IMR-90 (cell line): ENCODE measurements around the gene NUDT15. TPM values are rescaled to one million over a fixed set of nuclear protein-coding genes. Genes with fewer than 3 reads are reported as not detected.

Experiments used
- ATAC-seq: fragments of 200-7000 bp; cut with Tn5 transposase; 2 replicates; pipeline ENCODE4 v1.9.1; 2020; ENCODE audit warnings: low read depth, mild to moderate bottlenecking, moderate library complexity
- BruUV-seq: library from RNA; stranded (reverse); fragments of 400-500 nt; replicated peaks from 2 replicates; lab custom pipeline; 2021; lab: Mats Ljungman, UMichigan
- CTCF ChIA-PET: fragments of 300-600 bp; formaldehyde crosslinking; extraction: SDS; loops from one replicate; lab custom pipeline; 2021; ENCODE audit warnings: antibody characterized with exemption; lab: Yijun Ruan, JAX
- POLR2A ChIA-PET: fragments of 300-600 bp; sonication (Branson Sonifier 250); formaldehyde crosslinking; loops from one replicate; lab custom pipeline; 2022; ENCODE audit warnings: antibody characterized with exemption; ENCODE audit not compliant: unreplicated experiment; lab: Charles Lee
- DNase-seq: peaks from one replicate; pipeline ENCODE4 v3.0.0; 2013
- H2AFZ ChIP-seq: replicated peaks from 2 replicates; pipeline ENCODE3; 2013; ENCODE audit warnings: low read length, mild to moderate bottlenecking; ENCODE audit not compliant: poor library complexity
- H2AK5ac ChIP-seq: 2 replicates; pipeline ENCODE4 v1.6.1; 2013; ENCODE audit warnings: low read depth, low read length, inconsistent platforms
- H2AK9ac ChIP-seq: replicated peaks from 2 replicates; pipeline ENCODE3; 2013; ENCODE audit warnings: mild to moderate bottlenecking, low read depth, low read length, moderate library complexity; ENCODE audit not compliant: poor library complexity
- H2BK120ac ChIP-seq: 2 replicates; pipeline ENCODE4 v1.6.1; 2013; ENCODE audit warnings: low read depth, low read length, inconsistent platforms
- H2BK15ac ChIP-seq: 3 replicates; pipeline ENCODE4 v1.6.1; 2013; ENCODE audit warnings: low read depth, low read length, inconsistent platforms
- H2BK20ac ChIP-seq: 2 replicates; pipeline ENCODE4 v1.6.1; 2013; ENCODE audit warnings: low read depth, mild to moderate bottlenecking, inconsistent platforms, low read length, moderate library complexity
- H2BK5ac ChIP-seq: 2 replicates; pipeline ENCODE4 v1.6.1; 2013; ENCODE audit warnings: mild to moderate bottlenecking, low read depth, low read length, inconsistent platforms; ENCODE audit not compliant: poor library complexity, severe bottlenecking
- H3K14ac ChIP-seq: replicated peaks from 2 replicates; pipeline ENCODE4 v1.6.1; 2013; ENCODE audit warnings: low read depth, low read length, inconsistent platforms
- H3K18ac ChIP-seq: 2 replicates; pipeline ENCODE4 v1.6.1; 2013; ENCODE audit warnings: low read depth, low read length, control low read depth
- H3K23ac ChIP-seq: 2 replicates; pipeline ENCODE4 v1.6.1; 2013; ENCODE audit warnings: low read depth, low read length, inconsistent platforms
- H3K27ac ChIP-seq: 2 replicates; pipeline ENCODE4 v1.5.1; 2013; ENCODE audit warnings: mild to moderate bottlenecking, control low read depth, low read length; ENCODE audit not compliant: insufficient read depth
- H3K27me3 ChIP-seq: 2 replicates; pipeline ENCODE4 v1.6.1; 2013; ENCODE audit warnings: low read length; ENCODE audit not compliant: control insufficient read depth, insufficient read depth
- H3K36me3 ChIP-seq: 2 replicates; pipeline ENCODE4 v1.6.1; 2013; ENCODE audit warnings: low read length, mixed read lengths; ENCODE audit not compliant: control insufficient read depth, insufficient read depth
- H3K4ac ChIP-seq: 2 replicates; pipeline ENCODE4 v1.6.1; 2013; ENCODE audit warnings: low read depth, low read length, inconsistent platforms
- H3K4me1 ChIP-seq: 2 replicates; pipeline ENCODE4 v1.6.1; 2013; ENCODE audit warnings: low read length, mixed read lengths; ENCODE audit not compliant: control insufficient read depth, insufficient read depth
- H3K4me2 ChIP-seq: 2 replicates; pipeline ENCODE4 v1.6.1; 2013; ENCODE audit warnings: low read depth, mild to moderate bottlenecking, control low read depth, low read length, moderate library complexity
- H3K4me3 ChIP-seq: 2 replicates; pipeline ENCODE4 v1.5.1; 2013; ENCODE audit warnings: low read depth, mild to moderate bottlenecking, control low read depth, low read length, moderate library complexity; ENCODE audit not compliant: insufficient read depth
- H3K56ac ChIP-seq: 2 replicates; pipeline ENCODE4 v1.6.1; 2013; ENCODE audit warnings: low read length, inconsistent platforms; ENCODE audit not compliant: insufficient read depth; ENCODE audit errors: extremely low read depth
- H3K79me1 ChIP-seq, 2 experiments: 2 replicates each; pipeline ENCODE4 v1.6.1; 2013; ENCODE audit warnings: low read length in 2 of 2, inconsistent platforms in 1 of 2, low read depth in 1 of 2
- H3K9ac ChIP-seq: 2 replicates; pipeline ENCODE4 v1.6.1; 2013; ENCODE audit warnings: low read depth, low read length, control low read depth
- H3K9me1 ChIP-seq: 2 replicates; pipeline ENCODE4 v1.6.1; 2013; ENCODE audit warnings: low read length, inconsistent platforms; ENCODE audit not compliant: insufficient read depth
- H3K9me3 ChIP-seq: 2 replicates; pipeline ENCODE4 v1.6.1; 2013; ENCODE audit warnings: low read length; ENCODE audit not compliant: control insufficient read depth, insufficient read depth
- H4K20me1 ChIP-seq: 2 replicates; pipeline ENCODE4 v1.6.1; 2013; ENCODE audit warnings: low read length, inconsistent platforms; ENCODE audit not compliant: insufficient read depth
- H4K5ac ChIP-seq: 2 replicates; pipeline ENCODE4 v1.6.1; 2013; ENCODE audit warnings: mild to moderate bottlenecking, low read depth, low read length, control low read depth
- H4K8ac ChIP-seq, 2 experiments: 2 replicates each; pipeline ENCODE4 v1.6.1; 2013; ENCODE audit warnings: low read depth in 2 of 2, low read length in 2 of 2, control low read depth in 1 of 2, inconsistent platforms in 1 of 2
- H4K91ac ChIP-seq: 2 replicates; pipeline ENCODE4 v1.6.1; 2013; ENCODE audit warnings: low read depth, low read length, inconsistent platforms; ENCODE audit not compliant: insufficient read depth
- BHLHE40 ChIP-seq: fragments of 150-350 bp; IDR thresholded peaks from 2 replicates; pipeline ENCODE4 v1.6.1; 2016; ENCODE audit warnings: mild to moderate bottlenecking, low read depth, low read length
- FOS ChIP-seq: fragments of 150-350 bp; IDR thresholded peaks from 2 replicates; pipeline ENCODE4 v1.6.1; 2016; ENCODE audit warnings: low read depth, low read length
- WGBS, 2 experiments: methylation state at CpG; one replicate each; pipeline versions ENCODE4 v1.1.5 to v1.1.7; 2013; ENCODE audit warnings: missing lambda C conversion rate in 2 of 2; ENCODE audit not compliant: insufficient read length in 1 of 2; ENCODE audit errors: extremely low coverage in 2 of 2; 5-methylcytosine and 5-hydroxymethylcytosine counted together
- dilution Hi-C: fragments of 300-500 bp; cut with HindIII; formaldehyde crosslinking; loops from one replicate; pipeline ENCODE4 v1.14.3; 2018; ENCODE audit warnings: low sequenced_read_pairs; ENCODE audit not compliant: unreplicated experiment
- in situ Hi-C: fragments of 300-500 bp; cut with MboI; formaldehyde crosslinking; loops from 3 replicates; pipeline ENCODE4 v1.14.3; 2019; ENCODE audit warnings: low sequenced_read_pairs, inconsistent platforms, mixed read lengths
- intact Hi-C: fragments of 100-400 bp; cut with micrococcal nuclease; formaldehyde crosslinking; loops from 2 replicates; pipeline ENCODE4 v1.10.0; 2022
- polyA plus RNA-seq, 3 experiments: library from polyadenylated mRNA; depleted of rRNA; stranded (reverse); fragments of >200 nt; gene quantifications; 2 replicates each; pipeline ENCODE4 v1.2.3, GENCODE V29; 2012; ENCODE audit warnings: low replicate concordance in 1 of 3
- total RNA-seq: library from RNA; depleted of rRNA; stranded (reverse); fragments of >200 nt; gene quantifications from 2 replicates; pipeline ENCODE4 v1.2.3, GENCODE V29; 2012

The NUDT15 gene
- total and polyA plus RNA-seq, 2 of the 4 experiments (the other 2 are of a cell fraction) = 13.1 to 14.2 TPM

DNA sequence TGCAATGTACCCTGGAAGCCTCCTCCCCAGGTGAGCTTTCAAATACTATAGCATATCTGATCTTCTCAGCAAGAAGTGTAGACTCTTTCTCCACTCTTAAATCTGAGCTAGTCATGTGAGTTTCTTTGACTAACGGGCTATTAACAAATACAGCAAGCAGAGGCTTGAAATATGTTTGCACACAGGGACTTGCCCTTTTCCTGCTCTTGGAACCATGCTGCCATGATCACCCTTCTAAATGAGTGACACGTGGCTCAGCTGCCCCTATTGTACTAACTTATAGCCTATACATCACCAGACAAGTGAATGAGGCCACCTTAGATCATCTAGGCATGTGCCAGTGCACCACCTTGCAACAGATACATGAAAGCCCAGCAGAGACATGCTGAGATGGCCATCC lies 23.2 kb upstream of the NUDT15 start:
- H2AK5ac ChIP-seq = no peak overlapping the region
- H3K14ac ChIP-seq = no peak overlapping the region
- H2AK9ac ChIP-seq = no peak overlapping the region
- no peak overlapping the region for H3K27ac ChIP-seq
- no peaks in the 10 kb centered on the region for H4K20me1 ChIP-seq
- in situ Hi-C loops (no loop called here), intact Hi-C loops (no loop called here), dilution Hi-C loops (no loop called here)
- no peak for ATAC-seq
- H3K4ac ChIP-seq = no peak overlapping the region
- H3K27me3 ChIP-seq = no peaks in the 10 kb centered on the region
- no peak overlapping the region for H2BK20ac ChIP-seq
- no peak for TF ChIP-seq BHLHE40
- no peak for TF ChIP-seq FOS
- no peaks in the 10 kb centered on the region for H3K79me1 ChIP-seq
- WGBS, 2 experiments = 80% methylated on average over 1 of the region's 2 CpGs; no CpG with 5 or more reads in 1 of the 2 experiments
- H3K36me3 ChIP-seq = no peaks in the 10 kb centered on the region
- H3K9ac ChIP-seq = no peak overlapping the region
- no peaks in the 10 kb centered on the region for H3K9me1 ChIP-seq
- peaks cover 2% of the 10 kb centered on the region for H3K4me1 ChIP-seq
- H4K91ac ChIP-seq = no peak overlapping the region
- no peak overlapping the region for H3K4me3 ChIP-seq
- ChIA-PET CTCF (interaction anchor here (0.6 kb wide), 1 partner anchor 39 kb away, joined by 3 read pairs; no protein-coding TSS in a partner anchor), POLR2A (no interaction called here)
- H4K8ac ChIP-seq = no peak overlapping the region
- H3K18ac ChIP-seq = no peak overlapping the region
- H2BK120ac ChIP-seq = no peak overlapping the region
- no peaks in the 10 kb centered on the region; the same call in 1 of the 2 replicates for H3K9me3 ChIP-seq
- H2AFZ ChIP-seq = no peak overlapping the region
- no peak overlapping the region for H2BK15ac ChIP-seq
- BruUV-seq = no TSS peak
- no peak for DNase-seq
- H4K5ac ChIP-seq = no peak overlapping the region
- no peak overlapping the region for H3K23ac ChIP-seq
- no peak overlapping the region for H2BK5ac ChIP-seq
- H3K4me2 ChIP-seq = no peak overlapping the region
- no peak overlapping the region for H3K56ac ChIP-seq
